ENCODE measurements around the gene ELL3. TPM values are rescaled to one million over a fixed set of nuclear protein-coding genes. Genes with fewer than 3 reads are reported as not detected.
A peak's percentile ranks its signal among the peaks of the same experiment; 100 is the strongest.

The ELL3 gene
- total RNA-seq, 2 donors from 2014 or later = 1.3 to 2.4 TPM

DNA sequence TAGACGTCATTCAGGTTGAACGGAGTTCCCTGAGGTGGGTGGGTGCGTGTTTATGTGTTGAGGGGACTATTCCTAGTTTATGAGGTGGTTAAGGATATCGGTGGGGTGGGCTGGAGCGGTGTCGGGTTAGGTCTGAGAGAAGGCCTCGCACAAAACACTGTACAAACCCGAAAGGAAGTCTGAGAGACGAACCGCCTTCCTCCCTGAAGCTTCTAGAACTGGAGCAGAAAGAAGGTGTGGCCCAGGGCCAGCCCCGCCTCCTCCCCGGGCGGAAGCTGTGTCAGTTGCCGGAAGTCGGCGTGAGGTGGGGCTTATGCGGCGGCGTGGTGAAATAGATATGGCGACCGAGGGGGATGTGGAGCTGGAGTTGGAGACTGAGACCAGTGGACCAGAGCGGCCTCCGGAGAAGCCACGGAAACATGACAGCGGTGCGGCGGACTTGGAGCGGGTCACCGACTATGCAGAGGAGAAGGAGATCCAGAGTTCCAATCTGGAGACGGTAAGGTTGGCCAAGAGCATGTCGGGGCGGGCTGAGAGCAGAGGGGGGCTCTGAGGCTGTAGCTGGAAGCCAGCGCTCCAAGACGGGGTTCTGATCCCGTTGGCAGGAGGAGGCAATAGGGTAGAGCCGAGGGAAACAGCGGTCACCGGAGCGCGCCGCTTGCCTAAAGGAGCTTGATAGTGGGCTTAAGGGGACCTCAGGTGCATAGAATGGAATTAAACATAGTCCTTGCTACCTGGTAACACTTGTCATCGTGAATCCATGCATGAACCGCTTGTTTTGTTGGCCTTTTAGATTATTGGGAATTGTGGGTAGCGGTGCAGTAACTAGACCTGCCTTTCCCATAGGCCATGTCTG lies 23.7 kb upstream of the ELL3 start, which contains the start of gene HYPK:
TSS of gene HYPK (plus strand) at position 314 of the 856 bp plus-strand sequence. CDS start at position 338, 24 bp downstream.
- peaks cover 40% of the 10 kb centered on the region for H3K4me1 Mint-ChIP-seq
- no peaks in the 10 kb centered on the region for H3K9me3 Mint-ChIP-seq
- peaks cover 15% of the 10 kb centered on the region for H3K4me1 ChIP-seq (ENCODE audit: control insufficient read depth, insufficient read depth, low read length)
- H3K4me3 ChIP-seq (ENCODE audit: low read length) = peak within 1 kb of the TSS; percentile 93
- H3K27ac Mint-ChIP-seq = peak within 1 kb of the TSS; percentile 98
- H3K27me3 ChIP-seq (ENCODE audit: control insufficient read depth, insufficient read depth, low read length, poor library complexity, severe bottlenecking) = no peaks in the 10 kb centered on the region
- H3K4me3 Mint-ChIP-seq = peak within 1 kb of the TSS; percentile 87
- 7 to 10% methylated on average over 26 to 44 of the region's 44 CpGs for WGBS, 2 experiments (ENCODE audit: insufficient coverage in 1 of 2, insufficient read length in 1 of 2)
- H3K9ac ChIP-seq (ENCODE audit: extremely low read depth, low read length, poor library complexity, severe bottlenecking) = peak within 1 kb of the TSS; percentile 75
- TF ChIP-seq, protein P1, sequence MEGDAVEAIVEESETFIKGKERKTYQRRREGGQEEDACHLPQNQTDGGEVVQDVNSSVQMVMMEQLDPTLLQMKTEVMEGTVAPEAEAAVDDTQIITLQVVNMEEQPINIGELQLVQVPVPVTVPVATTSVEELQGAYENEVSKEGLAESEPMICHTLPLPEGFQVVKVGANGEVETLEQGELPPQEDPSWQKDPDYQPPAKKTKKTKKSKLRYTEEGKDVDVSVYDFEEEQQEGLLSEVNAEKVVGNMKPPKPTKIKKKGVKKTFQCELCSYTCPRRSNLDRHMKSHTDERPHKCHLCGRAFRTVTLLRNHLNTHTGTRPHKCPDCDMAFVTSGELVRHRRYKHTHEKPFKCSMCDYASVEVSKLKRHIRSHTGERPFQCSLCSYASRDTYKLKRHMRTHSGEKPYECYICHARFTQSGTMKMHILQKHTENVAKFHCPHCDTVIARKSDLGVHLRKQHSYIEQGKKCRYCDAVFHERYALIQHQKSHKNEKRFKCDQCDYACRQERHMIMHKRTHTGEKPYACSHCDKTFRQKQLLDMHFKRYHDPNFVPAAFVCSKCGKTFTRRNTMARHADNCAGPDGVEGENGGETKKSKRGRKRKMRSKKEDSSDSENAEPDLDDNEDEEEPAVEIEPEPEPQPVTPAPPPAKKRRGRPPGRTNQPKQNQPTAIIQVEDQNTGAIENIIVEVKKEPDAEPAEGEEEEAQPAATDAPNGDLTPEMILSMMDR (conservative IDR thresholded peaks at IDR 0.05) = no peak
- peak; percentile 95 for DNase-seq
- H3K27ac ChIP-seq (ENCODE audit: low read depth, low read length) = peak within 1 kb of the TSS; percentile 47
- peaks cover 45% of the 10 kb centered on the region for H3K36me3 Mint-ChIP-seq (ENCODE audit: low read depth)
- H3K9me3 ChIP-seq (ENCODE audit: control insufficient read depth, low read length) = no peaks in the 10 kb centered on the region
- peaks cover 62% of the 10 kb centered on the region for H3K36me3 ChIP-seq (ENCODE audit: control insufficient read depth, insufficient read depth, low read length)
- H3K27me3 Mint-ChIP-seq (ENCODE audit: insufficient read depth) = no peaks in the 10 kb centered on the region

DNA sequence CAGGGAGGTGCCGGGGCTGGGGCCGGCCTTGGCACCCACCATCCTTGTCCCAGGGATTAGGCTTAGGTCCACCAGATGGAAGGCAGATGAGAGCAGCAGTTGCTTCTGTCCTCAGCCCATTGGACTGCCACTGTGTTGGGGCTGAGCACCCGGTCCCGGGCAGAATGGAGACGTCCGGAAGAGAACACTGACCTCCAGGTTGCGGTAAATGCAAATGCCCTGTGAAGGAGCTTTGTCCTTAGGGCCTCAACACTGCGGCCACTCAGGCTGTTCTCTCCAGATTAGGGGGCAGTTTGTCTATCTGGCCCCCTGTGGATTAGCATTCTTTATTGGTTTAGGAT lies 23.1 kb upstream of the ELL3 start, which contains the start of gene SERINC4:
TSS of gene SERINC4 (minus strand) at position 276 of the 341 bp plus-strand sequence. CDS start at position 42, 234 bp downstream.
- H3K27me3 Mint-ChIP-seq (ENCODE audit: insufficient read depth) = no peaks in the 10 kb centered on the region
- peaks cover 21% of the 10 kb centered on the region for H3K4me1 ChIP-seq (ENCODE audit: control insufficient read depth, insufficient read depth, low read length)
- peak within 1 kb of the TSS; percentile 98 for H3K27ac Mint-ChIP-seq
- peaks cover 62% of the 10 kb centered on the region for H3K36me3 ChIP-seq (ENCODE audit: control insufficient read depth, insufficient read depth, low read length)
- H3K27ac ChIP-seq (ENCODE audit: low read depth, low read length) = peak within 1 kb of the TSS; percentile 47
- peaks cover 45% of the 10 kb centered on the region for H3K36me3 Mint-ChIP-seq (ENCODE audit: low read depth)
- no peaks in the 10 kb centered on the region for H3K27me3 ChIP-seq (ENCODE audit: control insufficient read depth, insufficient read depth, low read length, poor library complexity, severe bottlenecking)
- 96 to 98% methylated on average over 6 to 8 of the region's 8 CpGs for WGBS, 2 experiments (ENCODE audit: insufficient coverage in 1 of 2, insufficient read length in 1 of 2)
- peak within 1 kb of the TSS; percentile 75 for H3K9ac ChIP-seq (ENCODE audit: extremely low read depth, low read length, poor library complexity, severe bottlenecking)
- no peak for DNase-seq
- TF ChIP-seq, protein P1 (conservative IDR thresholded peaks at IDR 0.05) = no peak
- H3K9me3 Mint-ChIP-seq = no peaks in the 10 kb centered on the region
- H3K4me3 ChIP-seq (ENCODE audit: low read length) = peak within 1 kb of the TSS; percentile 93
- H3K4me1 Mint-ChIP-seq = peaks cover 46% of the 10 kb centered on the region
- no peaks in the 10 kb centered on the region for H3K9me3 ChIP-seq (ENCODE audit: control insufficient read depth, low read length)
- peak within 1 kb of the TSS; percentile 87 for H3K4me3 Mint-ChIP-seq

DNA sequence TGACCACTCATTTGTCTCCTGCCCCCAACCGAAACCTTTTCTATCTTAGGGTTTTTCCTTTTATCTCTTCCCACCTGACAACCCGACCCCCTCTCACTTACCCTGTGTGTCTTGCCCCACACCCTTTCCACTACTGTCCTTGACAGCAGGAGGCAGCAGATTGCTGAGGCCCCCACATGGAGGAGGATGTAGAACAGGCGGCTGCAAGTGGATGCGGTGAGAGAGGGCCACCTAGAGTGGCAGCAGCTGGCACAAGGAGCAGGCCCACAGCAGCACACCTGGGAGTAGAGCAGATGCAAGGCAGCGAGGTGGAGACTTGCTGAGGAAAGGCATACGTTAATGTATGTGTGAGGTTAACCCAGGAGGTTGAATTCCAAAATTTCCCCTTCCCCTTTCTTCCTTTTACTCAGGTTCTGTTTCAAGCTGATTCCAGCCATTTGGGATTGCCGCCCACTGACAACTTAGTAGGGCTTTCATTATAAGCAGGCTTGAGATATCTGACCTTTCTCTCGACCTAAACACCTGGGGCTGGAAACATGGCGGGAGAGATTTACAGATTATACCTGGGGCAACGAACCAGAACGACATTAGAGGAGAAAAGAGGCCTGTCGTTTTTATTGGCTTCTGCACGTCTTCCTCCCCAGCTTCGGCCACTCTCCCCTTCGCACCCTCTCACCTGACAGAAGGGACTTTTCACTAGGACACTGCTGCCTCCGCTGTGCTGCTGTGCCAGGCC lies 22.6 kb upstream of the ELL3 start:
- no peaks in the 10 kb centered on the region for H3K9me3 Mint-ChIP-seq
- 90 to 97% methylated on average over 9 to 16 of the region's 16 CpGs for WGBS, 2 experiments (ENCODE audit: insufficient coverage in 1 of 2, insufficient read length in 1 of 2)
- Histone ChIP-seq H3K27me3 (ENCODE audit: control insufficient read depth, insufficient read depth, low read length, poor library complexity, severe bottlenecking) (no peaks in the 10 kb centered on the region), H3K9ac (ENCODE audit: extremely low read depth, low read length, poor library complexity, severe bottlenecking) (no peak overlapping the region), H3K27ac (ENCODE audit: low read depth, low read length) (peak overlapping the region; percentile 47), H3K4me3 (ENCODE audit: low read length) (no peak overlapping the region), H3K9me3 (ENCODE audit: control insufficient read depth, low read length) (no peaks in the 10 kb centered on the region), H3K36me3 (ENCODE audit: control insufficient read depth, insufficient read depth, low read length) (peaks cover 62% of the 10 kb centered on the region), H3K4me1 (ENCODE audit: control insufficient read depth, insufficient read depth, low read length) (peaks cover 26% of the 10 kb centered on the region)
- DNase-seq = peak; percentile 61
- H3K27me3 Mint-ChIP-seq (ENCODE audit: insufficient read depth) = no peaks in the 10 kb centered on the region
- H3K4me3 Mint-ChIP-seq = peak overlapping the region; percentile 87
- H3K4me1 Mint-ChIP-seq = peaks cover 52% of the 10 kb centered on the region
- H3K27ac Mint-ChIP-seq = peak overlapping the region; percentile 98
- H3K36me3 Mint-ChIP-seq (ENCODE audit: low read depth) = peaks cover 45% of the 10 kb centered on the region
- TF ChIP-seq, protein P1 (conservative IDR thresholded peaks at IDR 0.05) = peak; percentile 14

Measured in endodermal cell (in vitro differentiated cells).